Measurements from ENCODE around the gene DET1. TPM values are rescaled to one million over a fixed set of nuclear protein-coding genes. Genes with fewer than 3 reads are reported as not detected.
"Not testable (repeated sequence)": the region's sequence is repeated elsewhere in the genome, so short reads cannot be mapped to it uniquely, and the experiment has no call there.

Gene DET1
- total RNA-seq, 1 donor from 2014 or later, result 8.8 TPM

DNA sequence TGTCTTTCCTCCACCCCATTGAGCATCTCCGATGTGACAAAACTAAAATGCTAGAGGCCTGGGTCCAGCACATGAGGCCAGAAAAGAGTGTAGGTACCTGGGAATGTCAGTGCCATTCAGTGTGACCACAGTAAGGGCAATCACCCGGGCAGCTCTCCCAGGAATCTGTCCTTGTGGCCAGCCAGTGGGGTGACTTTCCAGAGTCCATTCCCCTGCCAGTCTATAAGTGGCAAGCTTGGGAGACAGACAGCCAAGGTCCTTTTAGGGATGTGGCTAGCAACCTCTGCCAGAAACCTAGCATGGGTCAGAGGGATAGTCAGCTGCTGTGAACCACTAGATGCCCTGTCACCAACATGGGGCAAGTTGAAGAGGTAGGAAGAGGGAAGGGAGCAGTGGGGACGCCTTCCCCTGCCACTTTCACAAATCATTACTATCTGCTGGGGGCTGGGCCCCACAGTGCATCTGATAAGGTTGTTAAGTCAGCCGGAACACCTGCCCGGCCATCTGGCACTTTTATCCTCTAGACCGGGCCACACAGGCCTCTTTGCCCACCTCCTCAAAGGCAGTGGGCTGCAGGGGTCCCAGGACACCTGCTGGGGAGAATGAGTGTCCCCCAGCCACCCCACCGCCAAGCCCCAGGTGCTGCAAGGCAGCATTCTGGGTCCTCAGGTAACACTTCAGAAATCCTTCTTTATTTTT is 24.8 kb upstream of the DET1 start:
- H3K27me3 Mint-ChIP-seq (ENCODE audit: unreplicated experiment), result no peaks in the 10 kb centered on the region
- TF ChIP-seq, protein P1, sequence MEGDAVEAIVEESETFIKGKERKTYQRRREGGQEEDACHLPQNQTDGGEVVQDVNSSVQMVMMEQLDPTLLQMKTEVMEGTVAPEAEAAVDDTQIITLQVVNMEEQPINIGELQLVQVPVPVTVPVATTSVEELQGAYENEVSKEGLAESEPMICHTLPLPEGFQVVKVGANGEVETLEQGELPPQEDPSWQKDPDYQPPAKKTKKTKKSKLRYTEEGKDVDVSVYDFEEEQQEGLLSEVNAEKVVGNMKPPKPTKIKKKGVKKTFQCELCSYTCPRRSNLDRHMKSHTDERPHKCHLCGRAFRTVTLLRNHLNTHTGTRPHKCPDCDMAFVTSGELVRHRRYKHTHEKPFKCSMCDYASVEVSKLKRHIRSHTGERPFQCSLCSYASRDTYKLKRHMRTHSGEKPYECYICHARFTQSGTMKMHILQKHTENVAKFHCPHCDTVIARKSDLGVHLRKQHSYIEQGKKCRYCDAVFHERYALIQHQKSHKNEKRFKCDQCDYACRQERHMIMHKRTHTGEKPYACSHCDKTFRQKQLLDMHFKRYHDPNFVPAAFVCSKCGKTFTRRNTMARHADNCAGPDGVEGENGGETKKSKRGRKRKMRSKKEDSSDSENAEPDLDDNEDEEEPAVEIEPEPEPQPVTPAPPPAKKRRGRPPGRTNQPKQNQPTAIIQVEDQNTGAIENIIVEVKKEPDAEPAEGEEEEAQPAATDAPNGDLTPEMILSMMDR (IDR thresholded peaks at IDR 0.05; ENCODE audit: partially characterized antibody, unreplicated experiment), result no peak
- no peaks in the 10 kb centered on the region for H3K9me3 Mint-ChIP-seq (ENCODE audit: unreplicated experiment)
- DNase-seq, result no peak
- no peak overlapping the region for H3K4me3 Mint-ChIP-seq (ENCODE audit: unreplicated experiment)
- H3K4me1 Mint-ChIP-seq (ENCODE audit: low read depth, unreplicated experiment), result peaks cover 19% of the 10 kb centered on the region
- no peak overlapping the region for H3K27ac Mint-ChIP-seq (ENCODE audit: unreplicated experiment)
- peaks cover 5% of the 10 kb centered on the region for H3K36me3 Mint-ChIP-seq (ENCODE audit: unreplicated experiment)

DNA sequence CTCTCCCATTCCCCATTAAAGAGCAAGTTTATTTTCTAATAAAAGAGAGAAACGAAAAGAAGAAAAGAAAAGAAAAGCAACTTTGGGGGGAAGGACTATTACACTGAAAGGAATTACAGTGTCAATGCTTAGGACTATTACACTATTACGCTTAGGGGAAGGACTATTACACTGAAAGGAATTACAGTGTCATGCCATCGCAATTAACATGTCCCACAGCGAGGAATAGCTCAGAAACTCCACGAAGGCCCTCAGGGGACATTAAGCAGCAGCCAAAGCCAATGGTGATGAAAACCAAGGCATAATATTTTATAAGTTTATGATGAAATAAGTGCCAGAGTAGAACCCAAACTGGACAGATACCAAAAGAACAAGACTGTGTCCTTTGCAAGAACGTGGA is 22.1 kb upstream of the DET1 start:
- no peak for DNase-seq
- Mint-ChIP-seq H3K9me3 (ENCODE audit: unreplicated experiment) (peaks cover 3% of the 10 kb centered on the region), H3K27me3 (ENCODE audit: unreplicated experiment) (peaks cover 4% of the 10 kb centered on the region), H3K4me1 (ENCODE audit: low read depth, unreplicated experiment) (peaks cover 10% of the 10 kb centered on the region), H3K4me3 (ENCODE audit: unreplicated experiment) (no peak overlapping the region), H3K36me3 (ENCODE audit: unreplicated experiment) (peaks cover 5% of the 10 kb centered on the region), H3K27ac (ENCODE audit: unreplicated experiment) (no peak overlapping the region)
- TF ChIP-seq, protein P1 (IDR thresholded peaks at IDR 0.05; ENCODE audit: partially characterized antibody, unreplicated experiment), result no peak

DNA sequence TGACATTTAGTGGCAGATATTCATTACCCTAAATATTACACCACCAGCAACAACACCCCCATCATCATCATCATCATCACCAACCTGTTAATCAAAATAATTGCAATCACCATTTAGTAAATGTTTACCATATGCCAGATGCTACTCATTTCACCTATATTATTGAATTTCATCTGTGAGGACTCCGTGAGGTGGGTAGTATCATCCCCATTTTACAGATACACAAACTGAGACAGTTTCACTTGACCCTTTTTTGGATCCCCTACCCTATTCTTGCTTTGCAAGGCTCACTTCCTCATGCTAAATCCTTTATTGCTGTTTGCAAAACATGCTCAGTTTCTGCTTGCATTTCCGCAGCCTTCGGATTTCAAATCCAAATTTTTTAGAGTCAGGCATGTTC is 18.3 kb upstream of the DET1 start:
- Mint-ChIP-seq H3K27ac (ENCODE audit: unreplicated experiment) (no peak overlapping the region), H3K4me3 (ENCODE audit: unreplicated experiment) (no peak overlapping the region)
- no peak for DNase-seq

DNA sequence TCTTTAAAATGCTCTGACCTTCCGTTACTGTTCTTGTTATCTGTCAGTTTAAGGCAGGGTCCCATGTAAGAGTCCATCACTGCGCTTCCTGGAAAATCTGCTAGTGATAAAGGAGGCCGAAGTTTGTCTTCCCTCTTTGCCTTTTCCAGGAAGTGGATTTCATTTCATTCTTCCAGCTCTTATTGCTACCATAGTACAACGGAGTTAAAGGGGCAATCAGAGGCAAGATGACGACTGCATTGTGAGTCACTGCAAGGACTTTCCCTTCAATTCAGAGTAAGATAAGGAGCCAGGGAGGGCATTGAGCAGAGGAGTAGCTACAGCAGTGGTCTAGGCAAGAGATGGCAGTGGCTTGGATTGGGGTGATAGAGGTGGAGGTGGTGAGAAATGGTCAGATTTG is 17.2 kb upstream of the DET1 start:
- Mint-ChIP-seq H3K9me3 (ENCODE audit: unreplicated experiment) (peaks cover 6% of the 10 kb centered on the region), H3K27me3 (ENCODE audit: unreplicated experiment) (peaks cover 4% of the 10 kb centered on the region), H3K4me3 (ENCODE audit: unreplicated experiment) (no peak overlapping the region), H3K36me3 (ENCODE audit: unreplicated experiment) (peaks cover 11% of the 10 kb centered on the region), H3K27ac (ENCODE audit: unreplicated experiment) (no peak overlapping the region), H3K4me1 (ENCODE audit: low read depth, unreplicated experiment) (no peaks in the 10 kb centered on the region)
- TF ChIP-seq, protein P1 (IDR thresholded peaks at IDR 0.05; ENCODE audit: partially characterized antibody, unreplicated experiment), result no peak
- no peak for DNase-seq

More for the DNA sequence above, 18.3 kb upstream of the DET1 start:
- TF ChIP-seq, protein P1 (IDR thresholded peaks at IDR 0.05; ENCODE audit: partially characterized antibody, unreplicated experiment), result no peak
- peaks cover 4% of the 10 kb centered on the region for H3K9me3 Mint-ChIP-seq (ENCODE audit: unreplicated experiment)
- H3K36me3 Mint-ChIP-seq (ENCODE audit: unreplicated experiment), result peaks cover 11% of the 10 kb centered on the region
- H3K4me1 Mint-ChIP-seq (ENCODE audit: low read depth, unreplicated experiment), result no peaks in the 10 kb centered on the region
- peaks cover 4% of the 10 kb centered on the region for H3K27me3 Mint-ChIP-seq (ENCODE audit: unreplicated experiment)

DNA sequence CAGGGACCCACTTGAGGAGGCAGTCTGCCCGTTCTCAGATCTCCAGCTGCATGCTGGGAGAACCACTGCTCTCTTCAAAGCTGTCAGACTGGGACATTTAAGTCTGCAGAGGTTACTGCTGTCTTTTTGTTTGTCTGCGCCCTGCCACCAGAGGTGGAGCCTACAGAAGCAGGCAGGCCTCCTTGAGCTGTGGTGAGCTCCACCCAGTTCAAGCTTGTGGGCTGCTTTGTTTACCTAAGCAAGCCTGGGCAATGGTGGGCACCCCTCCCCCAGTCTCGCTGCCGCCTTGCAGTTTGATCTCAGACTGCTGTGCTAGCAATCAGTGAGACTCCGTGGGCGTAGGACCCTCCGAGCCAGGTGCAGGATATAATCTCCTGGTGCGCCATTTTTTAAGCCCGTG is 13.1 kb upstream of the DET1 start:
- H3K9me3 Mint-ChIP-seq (ENCODE audit: unreplicated experiment); H3K4me3 Mint-ChIP-seq (ENCODE audit: unreplicated experiment); H3K36me3 Mint-ChIP-seq (ENCODE audit: unreplicated experiment); DNase-seq; H3K4me1 Mint-ChIP-seq (ENCODE audit: low read depth, unreplicated experiment); H3K27ac Mint-ChIP-seq (ENCODE audit: unreplicated experiment); H3K27me3 Mint-ChIP-seq (ENCODE audit: unreplicated experiment): not testable (repeated sequence)

DNA sequence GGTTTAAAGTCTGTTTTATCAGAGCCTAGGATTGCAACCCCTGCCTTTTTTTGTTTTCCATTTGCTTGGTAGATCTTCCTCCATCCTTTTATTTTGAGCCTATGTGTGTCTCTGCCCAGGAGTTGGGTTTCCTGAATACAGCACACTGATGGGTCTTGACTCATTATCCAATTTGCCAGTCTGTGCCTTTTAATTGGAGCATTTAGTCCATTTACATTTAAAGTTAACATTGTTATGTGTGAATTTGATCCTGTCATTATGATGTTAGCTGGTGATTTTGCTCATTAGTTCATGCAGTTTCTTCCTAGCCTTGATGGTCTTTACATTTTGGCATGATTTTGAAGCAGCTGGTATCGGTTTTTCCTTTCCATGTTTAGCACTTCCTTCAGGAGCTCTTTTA is 11.5 kb upstream of the DET1 start:
- DNase-seq; H3K27ac Mint-ChIP-seq (ENCODE audit: unreplicated experiment); H3K4me1 Mint-ChIP-seq (ENCODE audit: low read depth, unreplicated experiment); H3K27me3 Mint-ChIP-seq (ENCODE audit: unreplicated experiment); H3K9me3 Mint-ChIP-seq (ENCODE audit: unreplicated experiment); H3K36me3 Mint-ChIP-seq (ENCODE audit: unreplicated experiment); H3K4me3 Mint-ChIP-seq (ENCODE audit: unreplicated experiment): not testable (repeated sequence)

DNA sequence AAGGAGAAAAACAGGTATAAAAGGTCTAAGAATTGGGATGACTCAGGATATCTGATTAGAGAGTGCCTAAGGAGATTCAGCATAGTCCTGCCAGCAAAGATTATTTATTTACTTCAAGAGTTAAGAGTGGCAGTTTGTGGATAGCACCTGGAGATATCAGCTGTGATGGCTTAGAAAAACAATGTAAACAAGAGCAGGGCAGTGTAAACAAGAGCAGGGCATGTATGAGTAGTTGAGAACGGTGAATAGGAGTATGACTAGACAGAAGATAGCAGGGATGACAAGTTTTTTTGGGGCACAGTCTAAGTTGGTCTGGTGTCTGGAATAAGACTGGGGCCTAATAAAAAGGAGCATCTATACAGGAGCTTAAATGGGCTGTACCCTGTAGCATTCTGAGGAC is 1.5 kb upstream of the DET1 start:
- not testable (repeated sequence) for H3K9me3 Mint-ChIP-seq (ENCODE audit: unreplicated experiment); H3K4me3 Mint-ChIP-seq (ENCODE audit: unreplicated experiment); H3K27ac Mint-ChIP-seq (ENCODE audit: unreplicated experiment); H3K4me1 Mint-ChIP-seq (ENCODE audit: low read depth, unreplicated experiment); DNase-seq; H3K36me3 Mint-ChIP-seq (ENCODE audit: unreplicated experiment); H3K27me3 Mint-ChIP-seq (ENCODE audit: unreplicated experiment)

DNA sequence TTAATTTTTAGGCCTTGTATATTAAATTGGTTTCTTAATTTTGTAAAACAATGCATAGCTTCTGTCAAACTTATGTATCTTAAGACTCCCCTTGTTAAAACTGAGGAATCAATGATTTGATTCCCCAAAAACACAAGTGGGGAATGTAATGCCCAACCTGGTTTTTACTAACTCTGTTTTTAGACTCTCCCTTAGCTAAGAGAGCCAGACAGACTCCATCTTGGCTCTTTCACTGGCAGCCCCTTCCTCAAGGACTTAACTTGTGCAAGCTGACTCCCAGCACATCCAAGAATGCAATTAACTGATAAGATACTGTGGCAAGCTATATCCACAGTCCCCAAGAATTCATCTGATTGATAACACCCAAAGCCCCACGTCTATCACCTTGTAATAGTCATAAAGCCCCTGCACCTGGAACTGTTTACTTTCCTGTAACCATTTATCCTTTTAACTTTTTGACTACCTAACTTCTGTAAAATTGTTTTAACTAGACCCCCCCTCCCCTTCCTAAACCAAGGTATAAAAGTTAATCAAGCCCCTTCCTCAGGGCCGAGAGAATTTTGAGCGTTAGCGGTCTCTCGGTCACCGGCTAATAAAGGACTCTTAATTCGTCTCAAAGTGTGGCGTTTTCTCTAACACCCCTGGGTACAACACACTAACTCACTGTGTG is 768 bp downstream of the DET1 start:
- not testable (repeated sequence) for H3K27me3 Mint-ChIP-seq (ENCODE audit: unreplicated experiment); H3K9me3 Mint-ChIP-seq (ENCODE audit: unreplicated experiment); H3K27ac Mint-ChIP-seq (ENCODE audit: unreplicated experiment); H3K36me3 Mint-ChIP-seq (ENCODE audit: unreplicated experiment); DNase-seq
- peak overlapping the region; percentile 87 for H3K4me3 Mint-ChIP-seq (ENCODE audit: unreplicated experiment)
- H3K4me1 Mint-ChIP-seq (ENCODE audit: low read depth, unreplicated experiment), result peaks cover 14% of the 10 kb centered on the region

Data from glutamatergic neuron (in vitro differentiated cells).